ENCODE measurements around the gene SULT2B1.
"Not testable (repeated sequence)": the region's sequence is repeated elsewhere in the genome, so short reads cannot be mapped to it uniquely, and the experiment has no call there.

The SULT2B1 gene

DNA sequence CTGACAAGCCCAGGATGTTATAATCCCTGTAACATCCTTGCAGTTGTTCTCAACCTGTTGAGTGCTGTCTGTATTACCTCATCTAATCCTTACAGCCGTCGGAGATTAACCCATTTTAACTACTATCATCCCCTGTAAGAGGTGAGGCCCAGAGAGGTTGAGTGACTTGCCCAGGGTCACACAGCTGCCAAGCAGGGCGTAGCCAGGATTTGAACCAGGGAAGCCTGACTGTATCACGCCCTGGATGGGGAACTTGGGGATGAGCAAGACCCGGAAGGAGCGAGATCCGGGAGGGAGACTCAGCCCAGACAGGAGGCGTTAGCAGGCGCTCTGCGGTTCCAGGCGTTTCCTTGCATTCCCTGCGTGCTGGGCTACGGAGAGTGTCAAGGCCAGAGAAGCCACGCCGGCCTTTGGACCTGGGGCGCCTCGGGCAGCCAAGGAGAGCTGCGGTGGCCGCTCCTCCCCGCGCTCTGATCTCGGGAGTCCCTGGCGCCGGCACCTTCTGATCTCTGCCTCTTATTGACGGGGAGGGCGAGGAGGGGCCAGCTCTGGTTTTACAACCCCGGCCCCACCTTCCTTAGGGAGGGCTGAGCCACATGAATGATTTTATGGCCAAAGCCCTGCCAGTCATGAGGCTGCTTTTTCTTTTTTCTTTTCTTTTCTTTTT lies 6.2 kb downstream of the SULT2B1 start:
- peak; percentile 64 for DNase-seq (ENCODE audit: low spot score)

DNA sequence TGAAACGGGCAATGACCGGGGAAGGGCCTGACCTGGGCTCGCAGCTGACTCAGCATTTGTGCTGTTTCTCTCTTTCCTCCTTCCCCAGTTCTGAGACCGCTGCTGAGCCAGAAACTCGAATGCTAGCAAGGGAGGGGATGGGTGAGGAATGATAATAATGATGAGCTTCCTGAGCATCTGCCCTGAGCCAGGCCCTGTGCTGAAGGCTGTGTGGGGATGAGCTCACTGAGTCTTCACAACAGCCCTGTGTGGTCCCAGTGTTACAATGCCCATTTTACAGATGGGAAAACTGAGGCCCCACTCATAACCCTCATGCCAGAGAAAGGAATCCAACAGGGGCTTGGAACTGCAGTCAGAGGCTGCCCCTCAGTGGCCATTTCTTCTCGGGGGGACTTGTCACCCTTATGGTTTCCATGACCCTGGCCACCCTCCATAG lies 8.1 kb downstream of the SULT2B1 start:
- DNase-seq (ENCODE audit: low spot score), result no peak

DNA sequence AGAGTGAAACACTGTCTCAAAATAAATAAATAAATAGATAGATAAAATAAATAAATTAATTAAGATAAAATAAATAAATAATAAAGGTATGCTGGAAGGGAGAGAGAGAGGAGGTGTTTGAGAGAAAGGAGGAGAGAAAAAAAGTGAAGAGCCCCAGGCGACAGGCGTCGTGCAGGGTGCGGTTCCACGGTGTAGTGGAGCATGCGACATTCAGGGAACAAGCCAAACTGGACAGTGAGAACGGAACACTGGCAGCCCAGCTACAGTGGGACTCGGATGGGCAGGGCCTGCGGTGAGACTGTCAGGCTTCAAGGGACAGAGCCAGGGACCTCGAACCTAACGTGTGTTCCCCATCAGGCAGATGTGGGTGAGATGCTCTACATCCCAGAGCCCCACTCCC lies 9.4 kb downstream of the SULT2B1 start:
- DNase-seq (ENCODE audit: low spot score), result no peak

DNA sequence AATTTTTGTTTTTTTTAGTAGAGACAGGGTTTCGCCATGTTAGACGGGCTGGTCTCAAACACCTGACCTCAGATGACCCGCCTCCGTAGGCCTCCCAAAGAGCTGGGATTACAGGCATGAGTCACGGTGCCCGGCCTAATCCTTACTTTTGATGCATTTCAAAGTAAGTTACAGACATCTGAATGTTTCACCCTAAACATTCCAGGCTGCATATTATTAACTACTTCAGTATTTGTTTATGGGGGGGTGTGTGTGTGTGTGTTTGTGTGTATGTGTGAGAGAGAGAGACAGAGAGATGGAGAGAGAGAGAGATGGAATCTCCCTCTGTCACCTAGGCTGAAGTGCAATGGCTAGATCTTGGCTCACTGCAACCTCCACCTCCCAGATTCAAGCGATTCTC lies 13.1 kb downstream of the SULT2B1 start:
- no peak for DNase-seq (ENCODE audit: low spot score)

DNA sequence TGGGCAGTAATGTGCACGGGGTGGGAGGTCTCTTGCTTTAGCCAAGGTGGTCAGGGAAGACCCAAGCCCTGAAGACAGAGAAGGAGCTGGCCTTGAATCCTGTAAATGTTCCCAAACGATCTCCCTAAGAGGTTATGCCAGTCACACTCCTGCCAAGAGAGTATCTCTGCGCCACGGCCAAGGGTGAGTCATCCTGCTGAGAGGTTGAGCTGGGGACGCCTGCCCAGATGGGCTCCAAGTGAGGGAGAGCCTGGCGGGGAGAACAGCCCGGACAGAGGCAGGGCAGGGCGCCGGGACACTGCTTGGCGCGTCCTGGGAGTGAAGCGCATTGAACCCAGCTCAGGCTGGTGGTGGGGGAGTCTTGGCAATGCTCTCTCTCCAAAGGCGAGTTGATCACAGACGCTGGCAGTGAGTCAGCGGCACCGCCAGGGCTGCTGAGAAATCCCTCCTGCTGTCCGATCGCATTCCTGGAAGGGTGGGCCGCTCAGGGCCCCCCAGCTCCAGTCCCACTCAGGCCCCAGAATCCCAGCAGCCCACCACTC lies 16.4 kb downstream of the SULT2B1 start:
- peak; percentile 88 for DNase-seq (ENCODE audit: low spot score)

DNA sequence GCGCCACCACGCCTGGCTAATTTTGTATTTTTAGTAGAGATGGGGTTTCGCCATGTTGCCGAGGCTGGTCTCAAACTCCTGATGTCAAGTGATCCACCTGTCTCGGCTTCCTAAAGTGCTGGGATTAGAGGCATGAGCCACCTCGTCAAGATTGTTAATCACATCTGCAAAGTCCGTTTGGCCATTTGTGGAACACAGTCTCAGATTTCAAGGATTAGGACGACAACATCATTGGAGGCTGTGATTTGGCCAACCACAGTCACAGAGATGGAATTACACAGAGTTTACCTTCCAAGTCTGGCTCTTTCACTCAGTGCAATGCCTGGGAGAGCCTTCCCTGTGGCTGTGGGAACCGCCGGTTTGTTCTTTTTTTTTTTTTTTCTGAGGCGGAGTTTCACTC lies 17.8 kb downstream of the SULT2B1 start:
- DNase-seq (ENCODE audit: low spot score), result no peak

DNA sequence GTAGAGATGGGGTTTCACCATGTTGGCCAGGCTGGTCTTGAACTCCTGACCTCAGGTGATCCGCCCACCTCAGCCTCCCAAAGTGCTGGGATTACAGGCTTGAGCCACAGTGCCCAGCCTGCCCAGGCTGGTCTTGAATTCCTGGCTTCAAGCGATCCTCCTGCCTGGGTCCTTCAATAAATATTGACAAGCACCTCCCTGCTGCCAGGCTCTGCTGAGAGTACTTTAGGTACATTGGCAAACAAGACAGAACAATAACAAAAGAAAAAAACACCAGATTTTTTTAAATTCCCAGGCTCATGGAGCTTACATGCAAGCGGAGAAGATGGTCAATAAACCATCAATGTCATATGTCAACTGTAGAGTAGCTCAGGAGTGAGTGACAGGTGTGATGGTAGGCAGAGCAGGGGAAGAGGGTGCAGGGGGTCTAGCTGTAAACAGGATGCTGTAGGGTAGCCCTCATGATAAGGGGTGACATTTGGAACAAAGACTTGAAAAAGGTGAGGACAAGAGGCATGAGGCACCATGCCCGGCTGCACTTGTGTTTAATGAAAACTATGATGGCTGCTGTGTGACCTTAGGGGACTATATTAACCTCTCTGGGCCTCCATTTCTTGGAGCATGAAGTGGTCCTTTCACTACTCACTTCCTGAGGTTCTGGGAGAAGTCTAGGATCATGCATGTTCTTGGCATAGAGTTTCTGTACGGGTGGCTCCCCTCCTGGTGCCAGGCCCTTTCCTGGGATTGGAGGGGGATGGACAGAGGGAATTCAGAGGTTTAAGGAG lies 19.6 kb downstream of the SULT2B1 start:
- no peak for DNase-seq (ENCODE audit: low spot score)

DNA sequence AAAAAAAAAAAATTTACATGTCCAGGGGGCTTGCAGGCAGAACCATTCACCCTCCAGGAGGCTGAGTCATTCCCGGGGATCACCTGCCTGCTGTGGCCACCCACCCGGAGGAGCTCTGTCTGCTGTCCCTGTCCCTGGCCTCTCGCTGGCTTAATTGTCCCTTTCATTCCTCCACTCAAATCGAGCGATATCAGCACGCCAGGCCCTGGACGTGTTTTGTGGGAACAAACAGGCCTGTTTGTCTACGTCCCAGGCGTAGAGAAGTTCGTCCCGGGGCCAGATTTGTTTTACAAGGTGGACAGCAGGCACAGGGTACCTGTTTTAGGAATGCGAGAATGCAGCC lies 21.2 kb downstream of the SULT2B1 start:
- no peak for DNase-seq (ENCODE audit: low spot score)

DNA sequence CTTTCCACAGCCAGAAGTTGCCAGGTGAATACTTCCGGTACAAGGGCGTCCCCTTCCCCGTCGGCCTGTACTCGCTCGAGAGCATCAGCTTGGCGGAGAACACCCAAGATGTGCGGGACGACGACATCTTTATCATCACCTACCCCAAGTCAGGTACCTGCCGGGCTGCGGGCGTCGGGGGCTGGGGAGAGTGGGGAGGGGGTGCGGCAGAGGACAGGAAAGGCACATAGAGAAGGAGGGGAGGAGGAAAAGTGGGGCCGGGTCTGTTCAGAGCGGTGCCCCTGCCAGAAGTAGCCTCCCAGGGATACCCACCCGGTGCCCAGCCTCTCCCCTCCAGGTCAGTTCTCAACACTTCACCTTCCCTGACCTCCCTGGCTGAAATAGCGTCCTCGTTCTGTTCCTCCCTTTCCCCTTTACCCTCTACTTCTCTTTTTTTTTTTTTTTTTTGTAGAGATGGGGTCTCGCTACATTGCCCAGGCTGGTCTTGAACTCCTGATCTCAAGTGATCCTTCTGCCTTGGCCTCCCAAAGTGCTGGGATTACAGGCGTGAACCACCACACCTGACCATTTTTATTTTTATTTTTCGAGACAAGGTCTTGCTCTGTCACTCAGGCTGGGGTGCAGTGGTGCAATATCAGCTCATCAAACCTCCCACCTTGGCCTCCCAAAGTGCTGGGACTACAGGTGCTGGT lies 24.1 kb downstream of the SULT2B1 start:
- DNase-seq (ENCODE audit: low spot score), result no peak

DNA sequence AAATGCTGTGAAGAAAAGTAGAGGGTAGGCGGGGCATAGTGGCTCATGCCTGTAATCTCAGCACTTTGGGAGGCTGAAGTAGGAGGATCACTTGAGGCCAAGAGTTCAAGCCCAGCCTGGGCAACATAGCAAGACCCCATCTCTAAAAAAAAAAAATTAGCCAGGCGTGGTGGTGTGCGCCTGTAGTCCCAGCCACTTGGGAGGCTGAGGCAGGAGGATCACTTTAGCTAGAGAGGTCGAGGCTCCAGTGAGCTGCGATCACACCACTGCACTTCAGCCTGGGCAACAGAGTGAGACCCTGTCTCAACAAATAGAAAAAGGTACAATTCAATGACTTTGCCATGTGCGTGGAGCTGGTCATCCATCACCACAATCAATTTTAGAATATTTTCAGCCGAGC lies 25.9 kb downstream of the SULT2B1 start:
- not testable (repeated sequence) for DNase-seq (ENCODE audit: low spot score)

DNA sequence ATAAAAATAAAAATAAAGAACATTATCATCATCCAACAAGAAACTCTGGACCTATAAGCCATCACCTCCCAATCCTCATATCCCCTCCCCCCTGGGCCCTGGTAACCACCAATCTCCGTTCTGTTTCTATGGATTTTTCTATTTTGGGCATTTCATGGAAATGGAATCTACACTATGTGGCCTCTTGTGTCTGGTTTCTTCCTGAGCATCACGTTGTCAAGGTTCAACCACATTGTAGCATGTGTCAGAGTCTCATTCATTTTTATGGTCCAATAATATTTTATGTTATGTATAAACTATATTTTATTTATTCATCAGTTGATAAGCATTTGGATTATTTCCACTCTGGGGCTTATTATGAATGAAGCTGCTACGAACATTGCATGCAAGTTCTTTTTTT lies 26.9 kb downstream of the SULT2B1 start:
- no peak for DNase-seq (ENCODE audit: low spot score)

DNA sequence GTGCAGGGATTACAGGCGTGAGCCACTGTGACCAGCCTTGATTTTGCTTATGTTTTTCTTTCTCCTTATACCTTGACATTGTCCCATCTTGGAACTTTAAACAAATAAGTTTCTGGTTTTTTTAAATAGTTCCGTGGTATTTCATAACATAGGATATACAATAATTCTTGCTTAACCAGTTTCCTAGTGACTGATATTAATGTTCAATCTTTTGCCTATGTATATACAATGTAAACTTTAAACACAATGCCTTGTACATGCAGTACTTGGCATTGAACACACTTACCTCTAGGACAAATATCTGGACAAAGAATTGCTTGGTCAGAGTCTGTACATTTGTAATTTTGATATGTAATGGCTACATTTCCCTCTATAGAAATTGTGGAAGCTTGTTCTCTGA lies 30.2 kb downstream of the SULT2B1 start:
- DNase-seq (ENCODE audit: low spot score), result no peak

DNA sequence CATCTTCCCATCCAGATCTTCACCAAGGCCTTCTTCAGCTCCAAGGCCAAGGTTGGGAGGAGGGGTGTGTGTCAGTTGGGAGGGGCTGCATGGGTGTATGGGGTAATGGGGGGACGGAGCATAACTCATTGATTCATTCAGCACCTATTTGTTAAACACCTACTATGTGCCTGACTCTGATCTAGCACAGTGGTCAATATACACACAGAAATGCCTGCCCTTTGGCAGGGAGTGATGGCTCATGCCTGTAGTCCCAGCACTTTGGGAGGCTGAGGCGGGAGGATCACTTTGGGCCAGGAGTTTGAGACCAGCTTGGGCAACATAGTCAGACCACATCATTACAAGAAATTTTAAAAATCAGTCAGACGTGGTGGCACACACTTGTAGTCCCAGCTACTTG lies 35.4 kb downstream of the SULT2B1 start:
- no peak for DNase-seq (ENCODE audit: low spot score)

DNA sequence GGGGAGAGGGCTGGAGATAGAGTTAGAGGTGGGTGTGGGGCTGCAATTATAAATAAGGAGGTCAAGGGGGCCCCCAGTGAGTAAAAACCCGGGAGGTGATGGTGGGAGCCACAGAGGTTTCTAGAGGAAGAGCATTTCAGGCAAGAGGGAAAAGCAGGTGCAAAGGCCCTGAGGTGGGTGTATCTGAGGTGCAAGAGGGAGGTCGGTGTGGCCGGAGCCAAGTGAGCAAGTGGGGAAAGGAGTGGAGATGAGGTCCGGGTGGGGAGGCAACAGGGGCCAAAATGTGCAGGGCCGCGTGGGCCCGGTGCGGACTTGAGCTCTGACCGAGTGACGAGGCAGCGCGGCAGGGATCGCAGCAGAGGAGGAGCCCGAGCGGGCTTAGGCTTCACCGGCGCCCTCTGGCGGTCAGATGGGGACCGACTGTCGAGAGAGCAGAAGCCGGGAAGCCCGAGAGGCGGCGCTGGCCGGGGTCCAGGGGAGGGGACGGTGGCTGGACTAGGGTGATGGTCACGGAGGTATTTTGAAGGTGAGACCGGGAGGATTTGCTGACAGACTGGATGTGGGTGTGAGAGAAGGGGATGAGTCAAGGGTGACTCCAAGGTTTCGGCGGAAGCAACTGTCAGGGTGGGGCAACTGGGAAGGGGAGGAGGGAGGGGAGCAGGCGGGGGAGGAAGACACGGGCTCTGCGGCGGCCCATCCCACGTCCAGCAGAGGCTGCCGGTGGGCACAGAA lies 36.9 kb downstream of the SULT2B1 start:
- peak; percentile 91 for DNase-seq (ENCODE audit: low spot score)

DNA sequence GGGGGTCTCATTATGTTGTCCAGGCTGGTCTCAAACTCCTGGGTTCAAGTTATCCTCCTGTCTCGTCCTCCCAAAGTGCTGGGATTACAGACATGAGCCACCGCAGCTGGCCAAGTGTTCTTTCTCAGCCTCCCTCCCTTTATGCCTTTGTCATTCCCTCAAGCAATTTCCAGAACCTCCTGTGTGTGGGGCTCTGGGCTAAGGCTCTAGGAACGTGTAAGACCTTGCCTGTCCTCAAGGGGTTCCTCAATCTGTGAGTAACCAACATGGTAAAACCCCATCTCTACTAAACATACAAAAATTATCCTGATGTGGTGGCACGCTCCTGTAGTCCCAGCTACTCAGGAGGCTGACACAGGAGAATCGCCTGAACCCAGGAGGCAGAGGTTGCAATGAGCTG lies 39.0 kb downstream of the SULT2B1 start:
- no peak for DNase-seq (ENCODE audit: low spot score)

DNA sequence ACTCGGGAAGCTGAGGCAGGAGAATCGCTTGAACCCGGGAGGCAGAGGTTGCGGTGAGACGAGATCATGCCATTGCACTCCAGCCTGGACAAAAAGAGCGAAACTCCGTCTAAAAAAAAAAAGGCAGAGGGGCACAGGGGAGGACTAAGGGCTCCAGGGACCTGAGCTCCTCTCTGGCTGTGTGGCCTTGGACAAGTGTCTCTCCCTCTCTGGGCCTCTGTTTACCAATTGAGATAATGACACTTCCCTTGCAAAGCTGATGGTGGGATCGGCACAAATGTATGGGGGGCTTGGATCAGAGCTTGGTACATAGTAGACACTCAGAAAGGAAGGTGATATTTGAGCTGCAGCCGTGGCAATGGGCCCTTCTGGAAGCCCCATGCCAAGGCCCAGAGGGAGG lies 43.2 kb downstream of the SULT2B1 start:
- no peak for DNase-seq (ENCODE audit: low spot score)

DNA sequence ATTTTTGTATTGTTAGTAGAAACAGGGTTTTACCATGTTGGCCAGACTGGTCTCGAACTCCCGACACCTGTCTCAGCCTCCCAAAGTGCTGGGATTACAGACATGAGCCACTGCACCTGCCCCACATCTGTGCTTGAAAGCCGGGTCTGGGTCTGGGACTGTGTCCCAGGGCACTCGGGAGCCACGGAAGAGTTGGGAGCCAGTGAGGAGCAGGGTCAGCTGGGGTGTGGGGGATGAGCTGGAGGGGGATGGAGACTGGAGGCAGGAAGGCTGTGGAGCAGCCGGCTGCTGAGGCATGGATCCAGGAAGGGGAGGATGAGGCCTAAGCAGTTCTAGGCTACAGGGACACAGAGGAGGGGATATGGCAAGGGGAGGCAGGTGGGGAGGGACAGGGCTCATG lies 43.9 kb downstream of the SULT2B1 start:
- DNase-seq (ENCODE audit: low spot score), result no peak

DNA sequence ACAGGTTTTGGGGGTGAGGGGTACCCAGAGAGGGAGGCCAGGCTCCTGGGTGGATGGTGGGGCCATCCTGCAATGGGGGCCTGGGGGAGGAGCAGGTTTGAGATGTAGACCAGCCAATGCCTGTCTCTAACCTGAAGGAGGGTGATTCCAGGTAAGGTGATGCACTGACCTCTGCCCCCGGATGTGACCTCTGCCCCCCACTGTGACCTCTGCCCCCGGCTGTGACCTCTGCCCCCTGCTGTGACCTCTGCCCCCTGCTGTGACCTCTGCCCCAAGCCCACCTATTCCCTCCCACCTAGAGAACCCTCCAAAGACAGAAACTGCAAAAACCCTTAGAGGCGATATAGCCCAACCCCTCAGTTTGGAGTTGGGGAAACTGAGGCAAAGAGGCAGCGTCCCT lies 44.3 kb downstream of the SULT2B1 start:
- DNase-seq (ENCODE audit: low spot score), result no peak

DNA sequence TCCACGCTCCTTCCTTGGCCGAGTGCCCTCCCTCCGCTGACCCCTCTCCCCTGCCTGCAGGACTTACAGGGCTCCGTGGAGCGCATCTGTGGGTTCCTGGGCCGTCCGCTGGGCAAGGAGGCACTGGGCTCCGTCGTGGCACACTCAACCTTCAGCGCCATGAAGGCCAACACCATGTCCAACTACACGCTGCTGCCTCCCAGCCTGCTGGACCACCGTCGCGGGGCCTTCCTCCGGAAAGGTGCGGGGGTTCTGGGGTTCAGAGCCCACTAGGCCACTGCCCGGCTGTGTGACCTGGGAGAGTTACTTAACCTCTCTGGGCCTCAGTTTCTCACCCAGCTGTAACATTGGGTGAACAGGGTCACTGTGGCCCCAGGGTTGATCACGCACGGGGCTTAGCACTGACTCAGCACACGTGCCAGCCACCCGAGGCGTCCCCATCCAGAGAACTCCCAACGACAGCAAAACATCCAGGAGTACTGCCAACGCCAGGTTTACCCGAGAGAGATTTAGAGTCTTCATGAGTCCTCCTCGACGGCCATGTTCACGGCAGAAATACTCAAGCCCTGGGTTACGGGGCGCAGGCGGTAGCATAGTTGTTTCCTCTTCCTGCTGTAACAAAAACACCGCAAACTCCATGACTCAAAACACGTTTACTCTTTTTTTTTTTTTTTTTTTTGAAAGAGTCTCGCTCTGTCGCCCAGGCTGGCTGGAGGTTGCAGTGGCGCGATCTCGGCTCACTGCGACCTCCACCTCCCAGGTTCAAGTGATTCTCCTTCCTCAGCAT lies 44.9 kb downstream of the SULT2B1 start:
- DNase-seq (ENCODE audit: low spot score), result no peak

DNA sequence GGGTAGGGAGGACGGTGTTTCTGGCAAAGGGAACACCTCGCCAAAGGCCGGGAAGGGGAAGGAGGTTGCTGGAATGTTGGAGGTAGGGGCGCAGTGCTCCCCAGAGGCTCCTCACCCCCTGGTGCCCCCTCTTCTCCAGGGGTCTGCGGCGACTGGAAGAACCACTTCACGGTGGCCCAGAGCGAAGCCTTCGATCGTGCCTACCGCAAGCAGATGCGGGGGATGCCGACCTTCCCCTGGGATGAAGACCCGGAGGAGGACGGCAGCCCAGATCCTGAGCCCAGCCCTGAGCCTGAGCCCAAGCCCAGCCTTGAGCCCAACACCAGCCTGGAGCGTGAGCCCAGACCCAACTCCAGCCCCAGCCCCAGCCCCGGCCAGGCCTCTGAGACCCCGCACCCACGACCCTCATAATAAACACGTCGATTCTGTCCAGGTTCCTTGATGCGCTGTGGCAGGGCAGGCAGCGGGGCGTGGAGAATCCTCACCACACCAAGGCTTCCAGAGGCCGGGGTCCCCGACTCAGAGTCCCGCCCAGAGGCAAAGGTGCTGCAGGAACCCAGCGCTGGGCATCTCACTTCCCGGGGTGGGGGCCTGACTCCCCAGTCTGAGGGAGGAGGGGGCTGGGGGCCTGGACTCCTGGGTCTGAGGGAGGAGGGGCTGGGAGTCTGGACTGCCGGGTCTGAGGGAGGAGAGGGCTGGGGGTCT lies 47.2 kb downstream of the SULT2B1 start:
- DNase-seq (ENCODE audit: low spot score), result no peak
